Measurements from ENCODE around the gene UNC93B1. TPM values are rescaled to one million over a fixed set of nuclear protein-coding genes. Genes with fewer than 3 reads are reported as not detected.
A peak's percentile ranks its signal among the peaks of the same experiment; 100 is the strongest.

The UNC93B1 gene
- polyA plus RNA-seq, 2 of the 4 experiments (the other 2 are of a cell fraction): 49.4 to 51.2 TPM

DNA sequence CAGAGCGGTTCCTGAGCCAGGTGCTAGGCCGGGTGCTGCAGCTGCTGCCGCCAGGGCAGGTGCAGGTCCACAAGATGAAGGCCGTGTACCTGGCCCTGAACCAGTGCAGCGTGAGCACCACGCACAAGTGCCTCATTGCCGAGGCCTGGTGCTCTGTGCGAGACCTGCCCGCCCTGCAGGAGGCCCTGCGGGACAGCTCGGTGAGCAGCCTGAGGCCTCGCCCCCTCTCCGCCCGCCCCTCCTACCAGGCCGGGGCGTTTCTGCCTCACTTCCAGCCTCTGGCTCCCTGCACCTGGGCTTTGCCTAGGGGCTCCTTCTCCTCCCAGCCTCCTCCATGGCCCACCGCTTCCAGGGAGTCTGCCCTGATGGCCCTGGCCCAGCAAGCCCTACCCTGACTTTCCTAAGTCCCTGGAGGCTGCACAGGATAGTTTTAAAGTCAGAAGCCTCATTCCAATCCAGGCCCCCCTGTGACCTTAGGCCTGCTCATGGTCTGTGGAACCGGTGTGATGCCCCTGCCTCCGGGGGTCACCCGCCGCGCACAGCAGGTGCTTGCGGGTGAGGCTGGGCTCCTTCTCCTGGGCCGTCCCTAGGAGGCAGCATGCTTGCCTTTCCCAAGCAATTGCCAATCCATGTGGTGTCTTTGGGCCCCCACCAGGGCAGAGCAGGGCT is 40.4 kb upstream of the UNC93B1 start:
- TF ChIP-seq RNF2 (IDR thresholded peaks at IDR 0.05; ENCODE audit: borderline replicate concordance, low read depth) (no peak), MAZ (IDR thresholded peaks at IDR 0.05; ENCODE audit: borderline replicate concordance, low read depth, low read length) (no peak), CHD4 (IDR thresholded peaks at IDR 0.05; ENCODE audit: borderline replicate concordance) (no peak), CBX8 (IDR thresholded peaks at IDR 0.05) (no peak), ZNF302 (CRISPR knock-in tag; IDR thresholded peaks at IDR 0.05) (no peak), SMC3 (IDR thresholded peaks at IDR 0.05) (no peak), POLR2A (IDR thresholded peaks at IDR 0.05; ENCODE audit: low read length) (no peak), HOXA7 (CRISPR knock-in tag; IDR thresholded peaks at IDR 0.05) (no peak), BHLHE40 (IDR thresholded peaks at IDR 0.05; ENCODE audit: low read depth, low read length) (no peak), RCOR1 (IDR thresholded peaks at IDR 0.05; ENCODE audit: low read depth, low read length) (no peak)
- TF ChIP-seq, protein P1, sequence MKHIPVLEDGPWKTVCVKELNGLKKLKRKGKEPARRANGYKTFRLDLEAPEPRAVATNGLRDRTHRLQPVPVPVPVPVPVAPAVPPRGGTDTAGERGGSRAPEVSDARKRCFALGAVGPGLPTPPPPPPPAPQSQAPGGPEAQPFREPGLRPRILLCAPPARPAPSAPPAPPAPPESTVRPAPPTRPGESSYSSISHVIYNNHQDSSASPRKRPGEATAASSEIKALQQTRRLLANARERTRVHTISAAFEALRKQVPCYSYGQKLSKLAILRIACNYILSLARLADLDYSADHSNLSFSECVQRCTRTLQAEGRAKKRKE (CRISPR knock-in tag; IDR thresholded peaks at IDR 0.05; ENCODE audit: low read depth): no peak
- TF ChIP-seq, protein P2, sequence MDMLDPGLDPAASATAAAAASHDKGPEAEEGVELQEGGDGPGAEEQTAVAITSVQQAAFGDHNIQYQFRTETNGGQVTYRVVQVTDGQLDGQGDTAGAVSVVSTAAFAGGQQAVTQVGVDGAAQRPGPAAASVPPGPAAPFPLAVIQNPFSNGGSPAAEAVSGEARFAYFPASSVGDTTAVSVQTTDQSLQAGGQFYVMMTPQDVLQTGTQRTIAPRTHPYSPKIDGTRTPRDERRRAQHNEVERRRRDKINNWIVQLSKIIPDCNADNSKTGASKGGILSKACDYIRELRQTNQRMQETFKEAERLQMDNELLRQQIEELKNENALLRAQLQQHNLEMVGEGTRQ (IDR thresholded peaks at IDR 0.05): no peak
- TF ChIP-seq, protein P3, sequence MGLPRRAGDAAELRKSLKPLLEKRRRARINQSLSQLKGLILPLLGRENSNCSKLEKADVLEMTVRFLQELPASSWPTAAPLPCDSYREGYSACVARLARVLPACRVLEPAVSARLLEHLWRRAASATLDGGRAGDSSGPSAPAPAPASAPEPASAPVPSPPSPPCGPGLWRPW (IDR thresholded peaks at IDR 0.05): no peak
- TF ChIP-seq, protein P4, sequence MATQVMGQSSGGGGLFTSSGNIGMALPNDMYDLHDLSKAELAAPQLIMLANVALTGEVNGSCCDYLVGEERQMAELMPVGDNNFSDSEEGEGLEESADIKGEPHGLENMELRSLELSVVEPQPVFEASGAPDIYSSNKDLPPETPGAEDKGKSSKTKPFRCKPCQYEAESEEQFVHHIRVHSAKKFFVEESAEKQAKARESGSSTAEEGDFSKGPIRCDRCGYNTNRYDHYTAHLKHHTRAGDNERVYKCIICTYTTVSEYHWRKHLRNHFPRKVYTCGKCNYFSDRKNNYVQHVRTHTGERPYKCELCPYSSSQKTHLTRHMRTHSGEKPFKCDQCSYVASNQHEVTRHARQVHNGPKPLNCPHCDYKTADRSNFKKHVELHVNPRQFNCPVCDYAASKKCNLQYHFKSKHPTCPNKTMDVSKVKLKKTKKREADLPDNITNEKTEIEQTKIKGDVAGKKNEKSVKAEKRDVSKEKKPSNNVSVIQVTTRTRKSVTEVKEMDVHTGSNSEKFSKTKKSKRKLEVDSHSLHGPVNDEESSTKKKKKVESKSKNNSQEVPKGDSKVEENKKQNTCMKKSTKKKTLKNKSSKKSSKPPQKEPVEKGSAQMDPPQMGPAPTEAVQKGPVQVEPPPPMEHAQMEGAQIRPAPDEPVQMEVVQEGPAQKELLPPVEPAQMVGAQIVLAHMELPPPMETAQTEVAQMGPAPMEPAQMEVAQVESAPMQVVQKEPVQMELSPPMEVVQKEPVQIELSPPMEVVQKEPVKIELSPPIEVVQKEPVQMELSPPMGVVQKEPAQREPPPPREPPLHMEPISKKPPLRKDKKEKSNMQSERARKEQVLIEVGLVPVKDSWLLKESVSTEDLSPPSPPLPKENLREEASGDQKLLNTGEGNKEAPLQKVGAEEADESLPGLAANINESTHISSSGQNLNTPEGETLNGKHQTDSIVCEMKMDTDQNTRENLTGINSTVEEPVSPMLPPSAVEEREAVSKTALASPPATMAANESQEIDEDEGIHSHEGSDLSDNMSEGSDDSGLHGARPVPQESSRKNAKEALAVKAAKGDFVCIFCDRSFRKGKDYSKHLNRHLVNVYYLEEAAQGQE (IDR thresholded peaks at IDR 0.05): no peak
- H3K4me2 ChIP-seq: no peak overlapping the region
- peaks cover 36% of the 10 kb centered on the region for H3K4me1 ChIP-seq
- 89% methylated on average over 17 of the region's 24 CpGs for WGBS (ENCODE audit: missing lambda C conversion rate)
- H3K9me3 ChIP-seq: no peaks in the 10 kb centered on the region
- no peak for FAIRE-seq
- H3K4me3 ChIP-seq: no peak overlapping the region
- ChIA-PET POLR2A (interaction anchor here (0.6 to 0.9 kb wide), 2 partner anchors 31 to 33 kb away, joined by 3 to 6 read pairs; no protein-coding TSS in a partner anchor), CTCF (interaction anchor here (1.2 to 7.3 kb wide), 5 partner anchors 22 to 402 kb away, joined by 4 to 60 read pairs (median 7); partner anchors contain the start of gene ALDH3B1)
- DNase-seq (ENCODE audit: low read depth in 1 of 2, low spot score in 1 of 2): no peak
- no peak for ATAC-seq
- H3K27ac ChIP-seq: no peak overlapping the region; a peak in 1 of 6 replicates

DNA sequence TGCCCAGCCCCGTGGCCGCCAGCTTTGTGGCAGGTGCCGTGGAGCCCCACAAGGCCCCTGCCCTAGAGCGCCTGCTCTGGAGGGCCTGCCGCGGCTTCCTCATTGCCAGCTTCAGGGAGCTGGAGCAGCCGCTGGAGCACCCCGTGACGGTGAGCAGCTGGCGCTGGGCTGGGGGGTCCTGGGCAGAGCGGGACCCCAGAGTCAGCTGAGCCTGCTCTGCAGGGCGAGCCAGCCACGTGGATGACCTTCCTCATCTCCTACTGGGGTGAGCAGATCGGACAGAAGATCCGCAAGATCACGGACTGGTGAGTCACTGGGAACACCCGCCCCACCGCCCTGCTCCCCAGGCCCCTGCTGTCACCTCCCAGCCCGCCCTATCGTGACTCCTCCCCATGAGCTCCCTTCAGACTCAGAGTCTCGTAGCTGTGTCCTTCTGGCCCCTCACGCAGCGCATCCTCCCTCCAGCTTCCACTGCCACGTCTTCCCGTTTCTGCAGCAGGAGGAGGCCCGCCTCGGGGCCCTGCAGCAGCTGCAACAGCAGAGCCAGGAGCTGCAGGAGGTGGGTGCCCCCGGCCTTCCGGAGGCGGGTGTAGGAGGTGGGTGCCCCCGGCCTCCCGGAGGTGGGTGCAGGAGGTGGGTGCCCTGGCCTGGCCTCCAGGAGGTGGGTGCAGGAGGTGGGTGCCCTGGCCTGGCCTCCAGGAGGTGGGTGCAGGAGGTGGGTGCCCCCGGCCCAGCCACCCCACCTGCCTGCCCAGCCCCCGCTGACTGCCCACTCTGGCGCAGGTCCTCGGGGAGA is 39.6 kb upstream of the UNC93B1 start:
- peak; percentile 53 for DNase-seq (ENCODE audit: low read depth in 1 of 2, low spot score in 1 of 2)
- ATAC-seq: 0 out of 6 replicates have a peak, but pooled peaks have one; percentile 1 to 2
- FAIRE-seq: no peak
- ChIA-PET CTCF (interaction anchor here (0.9 to 7.3 kb wide), 8 partner anchors 11 to 403 kb away, joined by 3 to 60 read pairs (median 6); partner anchors contain the start of gene ALDH3B1), POLR2A (interaction anchor here (0.6 to 1.5 kb wide), 5 partner anchors 19 to 32 kb away, joined by 3 to 6 read pairs (median 3); no protein-coding TSS in a partner anchor)
- TF ChIP-seq EP300 (IDR thresholded peaks at IDR 0.05): no peak
- TF ChIP-seq, protein P3 (IDR thresholded peaks at IDR 0.05): no peak
- TF ChIP-seq ZC3H11A (IDR thresholded peaks at IDR 0.05): no peak
- TF ChIP-seq KDM5A (IDR thresholded peaks at IDR 0.05): no peak
- TF ChIP-seq HOXA7 (CRISPR knock-in tag; IDR thresholded peaks at IDR 0.05): no peak
- TF ChIP-seq, protein P2 (IDR thresholded peaks at IDR 0.05): no peak
- no peak for TF ChIP-seq FOSL2 (IDR thresholded peaks at IDR 0.05)
- TF ChIP-seq FOSL2 (CRISPR knock-in tag; IDR thresholded peaks at IDR 0.05): no peak; the same call in 1 of the 2 replicates
- TF ChIP-seq, protein P5, sequence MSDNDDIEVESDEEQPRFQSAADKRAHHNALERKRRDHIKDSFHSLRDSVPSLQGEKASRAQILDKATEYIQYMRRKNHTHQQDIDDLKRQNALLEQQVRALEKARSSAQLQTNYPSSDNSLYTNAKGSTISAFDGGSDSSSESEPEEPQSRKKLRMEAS (IDR thresholded peaks at IDR 0.05): no peak
- no peak for TF ChIP-seq ZSCAN20 (CRISPR knock-in tag; IDR thresholded peaks at IDR 0.05)
- TF ChIP-seq NPAS2 (CRISPR knock-in tag; IDR thresholded peaks at IDR 0.05; ENCODE audit: borderline replicate concordance): no peak
- TF ChIP-seq FOSB (CRISPR knock-in tag; IDR thresholded peaks at IDR 0.05): no peak
- TF ChIP-seq, protein P6, sequence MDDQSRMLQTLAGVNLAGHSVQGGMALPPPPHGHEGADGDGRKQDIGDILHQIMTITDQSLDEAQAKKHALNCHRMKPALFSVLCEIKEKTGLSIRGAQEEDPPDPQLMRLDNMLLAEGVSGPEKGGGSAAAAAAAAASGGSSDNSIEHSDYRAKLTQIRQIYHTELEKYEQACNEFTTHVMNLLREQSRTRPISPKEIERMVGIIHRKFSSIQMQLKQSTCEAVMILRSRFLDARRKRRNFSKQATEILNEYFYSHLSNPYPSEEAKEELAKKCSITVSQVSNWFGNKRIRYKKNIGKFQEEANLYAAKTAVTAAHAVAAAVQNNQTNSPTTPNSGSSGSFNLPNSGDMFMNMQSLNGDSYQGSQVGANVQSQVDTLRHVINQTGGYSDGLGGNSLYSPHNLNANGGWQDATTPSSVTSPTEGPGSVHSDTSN (IDR thresholded peaks at IDR 0.05): no peak
- no peak for TF ChIP-seq PHF8 (IDR thresholded peaks at IDR 0.05; ENCODE audit: borderline replicate concordance, low read depth)
- no peak for TF ChIP-seq TP53 (CRISPR knock-in tag; IDR thresholded peaks at IDR 0.05)
- TF ChIP-seq KDM1A (IDR thresholded peaks at IDR 0.05; ENCODE audit: low read depth): no peak
- Histone ChIP-seq H3K4me3 (no peak overlapping the region), H3K4me2 (peak overlapping the region; percentile 47; the same call in 2 of the 3 replicates), H3K9me3 (no peaks in the 10 kb centered on the region), H3K4me1 (peaks cover 37% of the 10 kb centered on the region), H3K27ac (peak overlapping the region; percentile 60 to 96; a peak in 5 of 6 replicates)
- 72% methylated on average over 13 of the region's 36 CpGs for WGBS (ENCODE audit: missing lambda C conversion rate)

All from A549 (cell line).